Measurements from ENCODE around the gene TLK1. TPM values are rescaled to one million over a fixed set of nuclear protein-coding genes. Genes with fewer than 3 reads are reported as not detected.

The TLK1 gene
- total RNA-seq, 4 donors from 2014 or later, result 7.7 to 14.2 (median 10.0) TPM

DNA sequence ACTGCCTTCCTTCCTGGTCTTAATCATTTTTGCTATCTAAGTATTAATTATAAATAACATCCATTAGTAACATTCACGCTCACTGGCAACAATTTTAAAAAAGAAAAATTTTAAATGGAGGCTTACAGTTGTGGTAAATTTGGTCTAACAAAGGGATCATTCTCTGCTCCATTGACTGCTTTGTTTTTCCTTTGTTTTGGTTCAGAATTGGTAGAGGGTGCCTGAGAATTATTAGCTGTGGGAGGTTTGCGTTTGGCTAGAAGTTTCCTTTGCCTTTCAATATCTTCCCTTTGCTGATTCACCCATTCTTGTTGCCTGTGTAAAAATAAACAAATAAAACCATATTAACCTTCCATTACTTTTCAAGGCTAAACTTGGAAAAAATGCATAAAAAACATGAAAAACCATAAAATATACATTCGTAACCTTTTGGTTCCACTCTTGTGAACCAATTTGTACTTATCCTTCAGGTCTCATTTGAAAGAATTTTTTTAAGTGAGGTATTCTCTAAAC, 114.6 kb downstream of the TLK1 start:
- in situ Hi-C loops (cut with MboI; ENCODE audit: low sequenced_read_pairs in 4 of 4), result no loop called here
- no peaks in the 10 kb centered on the region for H3K4me1 ChIP-seq
- no peaks in the 10 kb centered on the region for H3K27me3 ChIP-seq
- H3K4me3 ChIP-seq, result no peak overlapping the region
- H3K36me3 ChIP-seq, result peaks cover 0 to 59% of the 10 kb centered on the region in 2 donors
- no peak for DNase-seq
- no peak for ATAC-seq
- intact Hi-C loops (cut with DNase I; ENCODE audit: low total_unique reads), result no loop called here
- TF ChIP-seq, protein P1, sequence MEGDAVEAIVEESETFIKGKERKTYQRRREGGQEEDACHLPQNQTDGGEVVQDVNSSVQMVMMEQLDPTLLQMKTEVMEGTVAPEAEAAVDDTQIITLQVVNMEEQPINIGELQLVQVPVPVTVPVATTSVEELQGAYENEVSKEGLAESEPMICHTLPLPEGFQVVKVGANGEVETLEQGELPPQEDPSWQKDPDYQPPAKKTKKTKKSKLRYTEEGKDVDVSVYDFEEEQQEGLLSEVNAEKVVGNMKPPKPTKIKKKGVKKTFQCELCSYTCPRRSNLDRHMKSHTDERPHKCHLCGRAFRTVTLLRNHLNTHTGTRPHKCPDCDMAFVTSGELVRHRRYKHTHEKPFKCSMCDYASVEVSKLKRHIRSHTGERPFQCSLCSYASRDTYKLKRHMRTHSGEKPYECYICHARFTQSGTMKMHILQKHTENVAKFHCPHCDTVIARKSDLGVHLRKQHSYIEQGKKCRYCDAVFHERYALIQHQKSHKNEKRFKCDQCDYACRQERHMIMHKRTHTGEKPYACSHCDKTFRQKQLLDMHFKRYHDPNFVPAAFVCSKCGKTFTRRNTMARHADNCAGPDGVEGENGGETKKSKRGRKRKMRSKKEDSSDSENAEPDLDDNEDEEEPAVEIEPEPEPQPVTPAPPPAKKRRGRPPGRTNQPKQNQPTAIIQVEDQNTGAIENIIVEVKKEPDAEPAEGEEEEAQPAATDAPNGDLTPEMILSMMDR (IDR thresholded peaks at IDR 0.05 in 4 of 5, conservative IDR thresholded peaks at IDR 0.05 in 1 of 5), result no peak
- no peak for TF ChIP-seq POLR2A (IDR thresholded peaks at IDR 0.05)
- H3K27ac ChIP-seq, result no peak overlapping the region
- no peaks in the 10 kb centered on the region for H3K9me3 ChIP-seq

DNA sequence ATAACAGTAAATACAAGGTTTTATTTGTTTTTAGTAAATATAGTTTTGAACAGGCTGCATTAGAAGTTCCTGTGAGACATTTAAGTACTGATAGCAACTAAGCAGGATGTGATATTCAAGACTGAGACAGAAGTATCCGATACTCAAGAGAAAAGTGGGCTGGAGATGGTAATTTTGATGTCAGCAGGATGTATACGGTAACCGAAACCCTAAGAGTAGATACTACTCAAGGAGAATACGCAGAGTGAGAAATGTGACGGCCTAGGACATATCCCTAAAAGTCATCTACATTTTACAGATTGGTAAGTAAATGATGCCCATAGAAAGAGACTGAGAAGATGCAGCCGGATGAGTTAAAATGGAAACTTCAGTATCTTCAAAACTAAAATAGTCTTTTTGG, 116.3 kb downstream of the TLK1 start:
- H3K4me1 ChIP-seq, result no peaks in the 10 kb centered on the region
- H3K9me3 ChIP-seq, result no peaks in the 10 kb centered on the region
- intact Hi-C loops (cut with DNase I; ENCODE audit: low total_unique reads), result no loop called here
- no peak overlapping the region for H3K4me3 ChIP-seq
- peaks cover 0 to 52% of the 10 kb centered on the region in 2 donors for H3K36me3 ChIP-seq
- H3K27ac ChIP-seq, result no peak overlapping the region
- DNase-seq (no peak), ATAC-seq (no peak)
- TF ChIP-seq, protein P1 (IDR thresholded peaks at IDR 0.05 in 4 of 5, conservative IDR thresholded peaks at IDR 0.05 in 1 of 5), result no peak
- TF ChIP-seq POLR2A (IDR thresholded peaks at IDR 0.05), result no peak
- in situ Hi-C loops (cut with MboI; ENCODE audit: low sequenced_read_pairs in 4 of 4), result no loop called here
- H3K27me3 ChIP-seq, result no peaks in the 10 kb centered on the region

DNA sequence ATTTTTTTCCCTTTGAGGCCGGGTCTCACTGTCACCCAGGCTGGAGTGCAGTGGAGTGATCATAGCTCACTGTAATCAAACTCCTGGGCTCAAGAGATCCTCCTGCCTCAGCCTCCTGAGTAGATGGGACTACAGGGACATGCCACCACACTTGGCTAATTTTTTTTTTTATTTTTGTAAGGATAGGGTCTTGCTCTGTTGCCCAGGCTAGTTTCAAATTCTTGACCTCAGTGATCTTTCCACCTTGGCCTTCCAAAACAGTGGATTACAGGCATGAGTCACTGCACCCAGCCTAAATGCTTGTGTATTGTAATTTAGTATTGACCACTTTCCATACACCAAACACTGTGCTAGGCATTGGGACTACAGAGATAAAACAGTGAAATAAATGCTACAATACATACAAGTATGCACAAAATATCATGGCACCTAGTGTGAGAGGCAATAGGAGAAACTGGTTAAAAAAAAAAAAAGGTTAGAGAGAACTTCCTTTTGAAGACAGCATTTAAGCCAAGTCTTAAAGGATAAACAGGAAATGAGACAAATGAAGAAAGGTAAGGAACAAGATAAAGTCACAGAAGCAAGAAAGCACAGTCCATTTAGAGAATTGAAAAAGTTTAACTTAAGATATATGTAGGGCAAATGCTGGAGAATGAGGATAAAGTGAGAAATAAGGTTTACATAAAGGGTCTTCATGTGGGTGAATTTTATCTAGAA, 118.3 kb downstream of the TLK1 start:
- H3K4me1 ChIP-seq, result no peaks in the 10 kb centered on the region
- H3K36me3 ChIP-seq, result peaks cover 0 to 52% of the 10 kb centered on the region in 2 donors
- DNase-seq (no peak), ATAC-seq (no peak)
- in situ Hi-C loops (cut with MboI; ENCODE audit: low sequenced_read_pairs in 4 of 4) (no loop called here), intact Hi-C loops (cut with DNase I; ENCODE audit: low total_unique reads) (no loop called here)
- no peak overlapping the region for H3K27ac ChIP-seq
- H3K9me3 ChIP-seq, result no peaks in the 10 kb centered on the region
- H3K27me3 ChIP-seq, result no peaks in the 10 kb centered on the region
- no peak overlapping the region for H3K4me3 ChIP-seq
- TF ChIP-seq, protein P1 (IDR thresholded peaks at IDR 0.05 in 4 of 5, conservative IDR thresholded peaks at IDR 0.05 in 1 of 5), result no peak
- no peak for TF ChIP-seq POLR2A (IDR thresholded peaks at IDR 0.05)

DNA sequence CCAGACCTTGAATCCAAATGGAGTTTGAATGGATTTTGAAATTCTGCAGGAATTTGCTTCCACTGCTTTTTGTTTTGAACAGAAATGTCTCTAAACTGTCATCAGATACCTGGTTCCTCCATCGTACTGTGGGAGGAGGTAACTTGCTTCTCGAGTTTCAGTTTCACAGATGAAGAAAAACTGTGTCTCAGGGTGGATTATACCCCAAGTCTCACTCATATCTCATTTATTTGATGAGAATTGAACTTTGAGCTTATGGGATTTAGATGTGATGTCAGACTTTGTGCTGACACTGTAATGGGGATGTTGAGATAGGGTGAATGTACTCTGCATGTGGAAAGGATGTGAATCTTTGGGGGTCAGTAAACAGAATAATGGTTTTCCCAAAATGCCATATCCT, 124.2 kb downstream of the TLK1 start:
- H3K27ac ChIP-seq, result no peak overlapping the region
- H3K4me1 ChIP-seq, result no peaks in the 10 kb centered on the region
- intact Hi-C loops (cut with DNase I; ENCODE audit: low total_unique reads) (no loop called here), in situ Hi-C loops (cut with MboI; ENCODE audit: low sequenced_read_pairs in 4 of 4) (no loop called here)
- H3K36me3 ChIP-seq, result peaks cover 0 to 36% of the 10 kb centered on the region in 2 donors
- no peaks in the 10 kb centered on the region for H3K27me3 ChIP-seq
- ATAC-seq (no peak), DNase-seq (no peak)
- TF ChIP-seq, protein P1 (IDR thresholded peaks at IDR 0.05 in 4 of 5, conservative IDR thresholded peaks at IDR 0.05 in 1 of 5), result no peak
- no peak for TF ChIP-seq POLR2A (IDR thresholded peaks at IDR 0.05)
- H3K9me3 ChIP-seq, result no peaks in the 10 kb centered on the region
- no peak overlapping the region for H3K4me3 ChIP-seq
